ENCODE data around the gene HLF.

DNA sequence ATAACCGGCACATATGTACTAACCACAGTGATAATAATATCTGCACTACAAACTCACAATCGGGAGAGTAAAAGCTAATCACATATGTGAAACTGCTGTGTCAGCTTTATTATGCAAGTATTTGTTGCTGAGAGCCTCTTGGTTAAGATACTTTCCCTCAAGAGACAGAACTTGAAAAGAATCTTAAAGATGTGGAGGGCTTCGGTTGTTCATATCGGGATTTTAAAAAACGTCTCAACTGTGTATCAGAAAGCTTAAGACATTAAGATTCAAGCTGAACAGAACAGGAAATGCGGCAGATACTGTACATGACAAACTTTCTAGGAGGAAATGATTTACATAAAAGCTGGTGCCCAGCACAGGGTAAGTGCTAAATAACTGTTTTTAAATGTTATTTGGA is 27.5 kb upstream of the HLF start:
- TF ChIP-seq EZH2 (IDR thresholded peaks at IDR 0.05; ENCODE audit: low read depth) (no peak), CTCF (conservative IDR thresholded peaks at IDR 0.05) (no peak)

Data from PC-9 (cell line).